HG03045 (cell line): ENCODE data around the gene HSF4.

Experiments used
- ATAC-seq: cut with Tn5 transposase; IDR thresholded peaks from one replicate; pipeline ENCODE4 v1.9.1; 2021; ENCODE audit warnings: mild to moderate bottlenecking, moderate library complexity; ENCODE audit not compliant: unreplicated experiment

Gene HSF4

GRCh38 chr16:67184453-67184994 lies 20.0 kb downstream of the HSF4 start:
- no peak for ATAC-seq

GRCh38 chr16:67184995-67185650 lies 20.6 kb downstream of the HSF4 start:
- no peak for ATAC-seq

- no peak for ATAC-seq
These were observed 21.1 kb downstream of the HSF4 start for GRCh38 chr16:67185651-67186134.

- ATAC-seq = no peak
These were observed 22.0 kb downstream of the HSF4 start for GRCh38 chr16:67186550-67186950.

- ATAC-seq = no peak
These were observed 22.8 kb downstream of the HSF4 start for GRCh38 chr16:67187175-67187890.

- ATAC-seq = no peak
These were observed 23.8 kb downstream of the HSF4 start for GRCh38 chr16:67188323-67188722.

- no peak for ATAC-seq
These were observed 24.3 kb downstream of the HSF4 start for GRCh38 chr16:67188798-67189197.

- ATAC-seq = no peak
These were observed 25.5 kb downstream of the HSF4 start, which contains the start of gene EXOC3L1 for GRCh38 chr16:67190041-67190440. TSS of gene EXOC3L1 (minus strand) at chr16:67190136. CDS start at chr16:67189676, 460 bp downstream.

- ATAC-seq = no peak
These were observed 26.2 kb downstream of the HSF4 start for GRCh38 chr16:67190448-67191399.

- ATAC-seq = no peak
These were observed 27.0 kb downstream of the HSF4 start for GRCh38 chr16:67191411-67191994.

GRCh38 chr16:67191995-67192681 lies 27.6 kb downstream of the HSF4 start, which contains the start of gene E2F4:
TSS of gene E2F4 (plus strand) at chr16:67192155. CDS start at chr16:67192228, 73 bp downstream.
- ATAC-seq = peak; percentile 83

GRCh38 chr16:67192781-67193361 lies 28.3 kb downstream of the HSF4 start:
- no peak for ATAC-seq

- no peak for ATAC-seq
These were observed 29.0 kb downstream of the HSF4 start for GRCh38 chr16:67193536-67193935.

GRCh38 chr16:67194260-67194659 lies 29.7 kb downstream of the HSF4 start:
- ATAC-seq = no peak

- ATAC-seq = no peak
These were observed 31.1 kb downstream of the HSF4 start for GRCh38 chr16:67195676-67196075.

GRCh38 chr16:67196881-67197280 lies 32.3 kb downstream of the HSF4 start:
- no peak for ATAC-seq

- no peak for ATAC-seq
These were observed 33.2 kb downstream of the HSF4 start for GRCh38 chr16:67197704-67198103.

GRCh38 chr16:67198238-67198734 lies 33.7 kb downstream of the HSF4 start:
- ATAC-seq = no peak
